B cell (primary cell): ENCODE measurements around the gene S100A3. TPM values are rescaled to one million over a fixed set of nuclear protein-coding genes. Genes with fewer than 3 reads are reported as not detected.

Experiments used
- ATAC-seq: fragments of 200-7000 bp; cut with Tn5 transposase; one replicate; pipeline ENCODE4 v1.10.0; 2021; ENCODE audit warnings: low read depth, mild to moderate bottlenecking, moderate number of reproducible peaks, moderate library complexity
- CTCF ChIA-PET: fragments of 350-600 bp; sonication (Branson Sonifier 250); formaldehyde crosslinking; loops from one replicate; lab custom pipeline; 2021; ENCODE audit warnings: antibody characterized with exemption, inconsistent platforms; lab: Charles Lee
- POLR2A ChIA-PET: fragments of 350-600 bp; sonication (Branson Sonifier 250); formaldehyde crosslinking; loops from one replicate; lab custom pipeline; 2021; ENCODE audit warnings: antibody characterized with exemption; lab: Charles Lee
- DNase-seq: peaks from one replicate; pipeline ENCODE4 v3.0.0; 2013
- H2AFZ ChIP-seq: 2 replicates; pipeline ENCODE4 v1.6.1; 2012; ENCODE audit warnings: mild to moderate bottlenecking, low read depth, low read length; ENCODE audit not compliant: insufficient read depth, poor library complexity, severe bottlenecking
- H3K27ac ChIP-seq, 2 donors: 1 replicate in 1 of 2; 2 replicates in 1 of 2; pipeline ENCODE4 v1.5.1; 2012 to 2013; ENCODE audit warnings: low read length in 2 of 2, mild to moderate bottlenecking in 2 of 2, moderate library complexity in 1 of 2
- H3K27me3 ChIP-seq, 4 experiments: fragments of 200-600 bp in 1 of 4; sonication (generic) in 1 of 4; replicated peaks in 1 of 4; 1 replicate in 2 of 4; 2 replicates in 2 of 4; pipeline versions ENCODE4 v1.6.1 to v1.7.0; 2013 to 2016; ENCODE audit warnings: low read length in 3 of 4, mild to moderate bottlenecking in 2 of 4, mixed read lengths in 1 of 4, moderate library complexity in 1 of 4; ENCODE audit not compliant: insufficient read depth in 4 of 4, control insufficient read depth in 3 of 4; ENCODE audit errors: control extremely low read depth in 1 of 4
- H3K36me3 ChIP-seq, 2 experiments: replicated peaks in 1 of 2; 1 replicate in 1 of 2; 2 replicates in 1 of 2; pipeline versions ENCODE4 v1.6.1 to v1.7.1; 2013; ENCODE audit warnings: low read length in 1 of 2; ENCODE audit not compliant: insufficient read depth in 2 of 2, control insufficient read depth in 1 of 2; ENCODE audit errors: control extremely low read depth in 1 of 2, extremely low read depth in 1 of 2
- H3K4me1 ChIP-seq, 2 donors: fragments of 200-600 bp in 1 of 2; sonication (generic) in 1 of 2; 1 replicate in 1 of 2; 2 replicates in 1 of 2; pipeline versions ENCODE4 v1.5.1 to v1.6.1; 2013 to 2017; ENCODE audit warnings: low read length in 2 of 2; ENCODE audit not compliant: control insufficient read depth in 2 of 2, insufficient read depth in 2 of 2
- H3K4me2 ChIP-seq: replicated peaks from 2 replicates; pipeline ENCODE3; 2012; ENCODE audit warnings: mild to moderate bottlenecking, low read depth, low read length; ENCODE audit not compliant: poor library complexity, severe bottlenecking
- H3K4me3 ChIP-seq, 5 experiments: fragments of 200-600 bp in 1 of 5; sonication (generic) in 1 of 5; 1 replicate in 3 of 5; 2 replicates in 2 of 5; pipeline versions ENCODE4 v1.5.1 to v1.7.0; 2011 to 2016; ENCODE audit warnings: low read length in 4 of 5, mild to moderate bottlenecking in 4 of 5, low read depth in 2 of 5, control low read depth in 1 of 5, moderate library complexity in 1 of 5; ENCODE audit not compliant: insufficient read depth in 1 of 5; ENCODE audit errors: control extremely low read depth in 1 of 5, extremely low read depth in 1 of 5
- H3K79me2 ChIP-seq: fragments of 200-600 bp; sonication (generic); one replicate; pipeline ENCODE4 v1.6.0; 2016; ENCODE audit warnings: low read length; ENCODE audit not compliant: control insufficient read depth, insufficient read depth
- H3K9ac ChIP-seq: fragments of 200-600 bp; sonication (generic); 2 replicates; pipeline ENCODE4 v1.6.1; 2017; ENCODE audit warnings: mild to moderate bottlenecking, low read length, moderate library complexity
- H3K9me3 ChIP-seq, 3 donors: one replicate each; pipeline versions ENCODE4 v1.6.1 to v1.7.1; 2013; ENCODE audit warnings: low read length in 2 of 3; ENCODE audit not compliant: control insufficient read depth in 2 of 3, insufficient read depth in 1 of 3; ENCODE audit errors: control extremely low read depth in 1 of 3
- H4K20me1 ChIP-seq: 2 replicates; pipeline ENCODE4 v1.6.0; 2012; ENCODE audit warnings: mild to moderate bottlenecking, low read length; ENCODE audit not compliant: insufficient read depth, control insufficient read depth, poor library complexity, severe bottlenecking
- H3K27ac Mint-ChIP-seq: one replicate; pipeline ENCODE4 v1.8.0; 2021; ENCODE audit warnings: mixed read lengths
- H3K27me3 Mint-ChIP-seq: one replicate; pipeline ENCODE4 v1.8.0; 2021; ENCODE audit warnings: mixed read lengths
- H3K4me1 Mint-ChIP-seq: one replicate; pipeline ENCODE4 v1.8.0; 2021; ENCODE audit warnings: mixed read lengths
- H3K4me3 Mint-ChIP-seq: one replicate; pipeline ENCODE4 v1.8.0; 2021; ENCODE audit warnings: mixed read lengths
- H3K9me3 Mint-ChIP-seq: one replicate; pipeline ENCODE4 v1.8.0; 2022; ENCODE audit warnings: mixed read lengths; ENCODE audit not compliant: insufficient read depth
- CTCF ChIP-seq: fragments of 200-600 bp; IDR thresholded peaks from one replicate; pipeline ENCODE4 v1.8.0; 2022; ENCODE audit warnings: antibody characterized with exemption, mild to moderate bottlenecking
- EZH2 ChIP-seq: IDR thresholded peaks from 2 replicates; pipeline ENCODE4 v1.6.1; 2012; ENCODE audit warnings: borderline replicate concordance, low read depth, mild to moderate bottlenecking, moderate library complexity, low read length; ENCODE audit not compliant: insufficient read depth, poor library complexity, severe bottlenecking
- WGBS: methylation state at CpG from one replicate; pipeline ENCODE4 v1.1.5; 2013; ENCODE audit warnings: missing lambda C conversion rate; ENCODE audit not compliant: insufficient coverage; 5-methylcytosine and 5-hydroxymethylcytosine counted together
- intact Hi-C: fragments of 100-400 bp; cut with micrococcal nuclease; formaldehyde crosslinking; loops from one replicate; pipeline ENCODE4 v1.10.0; 2022
- polyA plus RNA-seq: library from polyadenylated mRNA; depleted of rRNA; stranded (reverse); fragments of >200 nt; gene quantifications from 2 replicates; pipeline ENCODE4 v1.2.3, GENCODE V29; 2012
- total RNA-seq, 2 donors: library from RNA; stranded (reverse); fragments of 120-200 nt in 1 of 2; gene quantifications; 1 replicate in 1 of 2; 2 replicates in 1 of 2; pipeline versions ENCODE4 v1.2.3 to v1.2.4, GENCODE V29; 2013 to 2022

Gene S100A3
- total and polyA plus RNA-seq, 2 donors (not counting 1 experiment from before 2014, with no cell fraction given) = not detected

DNA sequence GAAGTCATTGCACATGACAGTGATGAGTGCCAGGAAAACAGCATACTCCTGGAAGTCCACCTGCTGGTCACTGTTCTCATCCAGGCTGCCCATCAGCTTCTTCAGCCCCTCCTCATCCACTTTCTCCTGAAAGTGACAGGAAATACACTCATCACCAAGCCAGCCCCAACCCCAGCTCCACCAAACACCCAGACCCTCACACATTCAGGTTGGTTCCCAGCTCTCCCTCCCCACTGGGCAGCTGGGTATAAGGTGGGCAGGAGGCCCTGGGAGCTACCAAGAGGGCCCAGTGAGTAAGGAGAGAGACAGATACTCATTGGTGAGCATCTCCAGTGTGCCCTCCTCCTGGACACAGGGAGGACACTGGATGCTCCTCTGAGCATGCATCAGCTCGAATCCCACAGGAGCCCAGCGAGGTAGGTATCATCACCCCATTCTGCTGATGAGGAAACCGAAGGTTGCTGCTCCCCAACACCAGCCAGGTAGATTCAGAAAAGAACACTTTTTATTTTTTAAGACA is 12.5 kb upstream of the S100A3 start:
- H3K27me3 ChIP-seq = no peaks in the 10 kb centered on the region
- WGBS = 100% methylated on average over 3 of the region's 3 CpGs
- no peaks in the 10 kb centered on the region for H3K9me3 ChIP-seq
- no peak overlapping the region for H2AFZ ChIP-seq
- H3K4me3 Mint-ChIP-seq = no peak overlapping the region
- no peaks in the 10 kb centered on the region for H3K9me3 Mint-ChIP-seq
- H3K4me3 ChIP-seq = no peak overlapping the region
- POLR2A ChIA-PET = no interaction called here
- H3K27ac ChIP-seq = no peak overlapping the region
- CTCF ChIA-PET = interaction anchor here (0.5 to 1.6 kb wide), 7 partner anchors 9 to 643 kb away, joined by 3 to 5 read pairs (median 4); partner anchors contain the start of gene S100A6
- no peaks in the 10 kb centered on the region for H4K20me1 ChIP-seq
- no peaks in the 10 kb centered on the region for H3K27me3 Mint-ChIP-seq
- TF ChIP-seq EZH2 (no peak), CTCF (no peak)
- no peak overlapping the region for H3K4me2 ChIP-seq
- DNase-seq = no peak
- H3K79me2 ChIP-seq = no peaks in the 10 kb centered on the region
- no peak overlapping the region for H3K9ac ChIP-seq
- peaks cover 12% of the 10 kb centered on the region for H3K4me1 Mint-ChIP-seq
- H3K36me3 ChIP-seq = no peaks in the 10 kb centered on the region
- no peak overlapping the region for H3K27ac Mint-ChIP-seq
- intact Hi-C loops = no loop called here
- no peak for ATAC-seq
- H3K4me1 ChIP-seq = peaks cover 10 to 14% of the 10 kb centered on the region in 2 donors

DNA sequence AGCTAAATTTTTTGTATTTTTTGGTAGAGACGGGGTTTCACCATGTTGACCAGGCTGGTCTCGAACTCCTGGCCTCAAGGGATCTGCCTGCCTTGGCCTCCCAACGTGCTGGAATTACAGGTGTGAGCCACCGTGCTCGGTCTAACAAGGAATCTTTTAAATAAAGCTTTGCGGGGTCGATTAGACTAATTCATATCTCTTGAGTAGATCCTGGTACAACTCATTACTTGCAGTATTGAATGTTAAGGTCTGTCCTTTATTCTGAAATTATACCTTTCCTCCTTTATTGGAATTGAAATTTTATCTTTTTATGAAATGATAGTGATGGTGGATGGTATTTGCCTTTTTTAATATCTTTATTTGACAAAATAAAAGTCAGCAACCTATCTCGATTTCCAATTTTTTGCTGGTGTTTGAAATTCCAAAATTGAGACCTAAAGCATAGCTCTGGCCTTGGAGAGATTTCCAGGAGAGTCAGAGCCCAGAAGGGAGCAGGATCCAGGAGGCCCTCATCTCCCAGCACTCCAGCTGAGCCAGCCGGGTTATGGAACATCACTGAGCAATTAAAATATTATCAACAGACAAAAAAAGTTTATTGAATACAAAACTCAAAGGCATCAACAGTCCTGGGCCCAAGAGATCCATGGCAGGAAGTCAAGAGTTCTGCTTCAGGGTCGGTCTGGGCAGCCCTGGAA is 11.9 kb upstream of the S100A3 start:
- Histone ChIP-seq H3K4me3 (no peak overlapping the region), H4K20me1 (no peaks in the 10 kb centered on the region), H3K79me2 (no peaks in the 10 kb centered on the region), H3K36me3 (no peaks in the 10 kb centered on the region), H2AFZ (no peak overlapping the region), H3K4me2 (no peak overlapping the region), H3K4me1 (peaks cover 6 to 8% of the 10 kb centered on the region in 2 donors), H3K27me3 (no peaks in the 10 kb centered on the region), H3K27ac (no peak overlapping the region), H3K9ac (no peak overlapping the region), H3K9me3 (no peaks in the 10 kb centered on the region)
- ChIA-PET POLR2A (no interaction called here), CTCF (interaction anchor here (0.5 to 2.3 kb wide), 7 partner anchors 8 to 643 kb away, joined by 3 to 8 read pairs (median 4); no protein-coding TSS in a partner anchor)
- 89% methylated on average over 4 of the region's 10 CpGs for WGBS
- Mint-ChIP-seq H3K27me3 (no peaks in the 10 kb centered on the region), H3K27ac (no peak overlapping the region), H3K4me1 (peaks cover 8% of the 10 kb centered on the region), H3K9me3 (no peaks in the 10 kb centered on the region), H3K4me3 (no peak overlapping the region)
- ATAC-seq = no peak
- DNase-seq = no peak
- TF ChIP-seq EZH2 (no peak), CTCF (no peak)
- intact Hi-C loops = no loop called here
